GM10266 (cell line): ENCODE measurements around the gene KRTAP10-8.
"Not testable (repeated sequence)": the region's sequence is repeated elsewhere in the genome, so short reads cannot be mapped to it uniquely, and the experiment has no call there.

Experiments
- DNase-seq: peaks from one replicate; pipeline ENCODE4 v3.0.0; 2012; ENCODE audit errors: extremely low spot score
- CTCF ChIP-seq: IDR thresholded peaks from 2 replicates; pipeline ENCODE4 v1.5.1; 2012; ENCODE audit warnings: mild to moderate bottlenecking, low read depth; ENCODE audit not compliant: control insufficient read depth, insufficient read depth; ENCODE audit errors: missing control alignments

KRTAP10-8 gene

GRCh38 chr21:44639331-44639655 is 27.4 kb downstream of the KRTAP10-8 start:
- no peak for TF ChIP-seq CTCF
- DNase-seq, result no peak

DNA sequence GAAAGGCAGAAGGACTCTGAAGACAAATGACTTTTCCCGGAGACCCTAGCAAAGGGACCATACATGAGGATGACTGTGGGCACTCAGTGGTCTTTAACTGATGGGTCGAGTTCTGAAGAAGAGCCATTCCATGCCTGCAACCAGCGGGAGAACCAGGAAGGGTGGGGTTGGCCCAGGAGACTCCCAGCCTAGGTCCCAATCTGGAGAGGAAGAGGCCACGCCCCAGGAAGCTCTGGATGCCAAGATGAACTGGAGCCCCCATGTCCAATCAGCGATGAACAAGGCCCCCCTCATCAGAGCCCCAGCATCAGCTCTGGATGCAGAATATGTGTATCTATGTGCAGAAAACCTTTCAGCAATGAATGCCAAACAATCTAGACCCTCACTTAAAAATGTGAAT is 28.9 kb downstream of the KRTAP10-8 start:
- no peak for TF ChIP-seq CTCF
- DNase-seq, result no peak

GRCh38 chr21:44643741-44644310 is 31.9 kb downstream of the KRTAP10-8 start:
- TF ChIP-seq CTCF, result no peak
- DNase-seq, result no peak

GRCh38 chr21:44644878-44645277 is 33.0 kb downstream of the KRTAP10-8 start:
- no peak for DNase-seq
- no peak for TF ChIP-seq CTCF

GRCh38 chr21:44646366-44647221 is 34.7 kb downstream of the KRTAP10-8 start, which contains the start of gene KRTAP10-11:
Gene KRTAP10-11, plus strand, starts transcription at chr21:44646414. Its CDS starts 45 bp downstream, at chr21:44646459.
- not testable (repeated sequence) for DNase-seq

GRCh38 chr21:44647222-44647552 is 35.3 kb downstream of the KRTAP10-8 start:
- no peak for DNase-seq

GRCh38 chr21:44648557-44649311 is 36.9 kb downstream of the KRTAP10-8 start:
- TF ChIP-seq CTCF, result no peak
- no peak for DNase-seq

More at GRCh38 chr21:44647222-44647552, 35.3 kb downstream of the KRTAP10-8 start:
- no peak for TF ChIP-seq CTCF
